Stomach (tissue), 9 donors: ENCODE data around the gene DCDC1. TPM values are rescaled to one million over a fixed set of nuclear protein-coding genes. Genes with fewer than 3 reads are reported as not detected.

Experiments
- DNase-seq, 2 donors: peaks; one replicate each; pipeline versions ENCODE4 v3.0.0 to v3.0.0-alpha.2; 2013 to 2019
- H3K27ac ChIP-seq, 5 donors: fragments of 200-600 bp in 4 of 5; sonication (generic) in 4 of 5; one replicate each; pipeline ENCODE4 v1.5.1; 2013 to 2019; ENCODE audit warnings: mild to moderate bottlenecking in 1 of 5, moderate library complexity in 1 of 5
- H3K27me3 ChIP-seq, 3 donors: fragments of 200-600 bp; sonication (generic); one replicate each; pipeline ENCODE4 v1.5.1; 2017 to 2019; ENCODE audit warnings: mixed run types in 1 of 3
- H3K36me3 ChIP-seq, 4 donors: fragments of 200-600 bp; sonication (generic); 1 replicate in 3 of 4; 2 replicates in 1 of 4; pipeline ENCODE4 v1.5.1; 2016 to 2019
- H3K4me1 ChIP-seq, 4 donors: fragments of 200-600 bp; sonication (generic); one replicate each; pipeline ENCODE4 v1.5.1; 2016 to 2019
- H3K4me3 ChIP-seq, 4 donors: fragments of 200-600 bp; sonication (generic) in 3 of 4; one replicate each; pipeline ENCODE4 v1.5.1; 2016 to 2019; ENCODE audit warnings: mild to moderate bottlenecking in 1 of 4
- H3K9me3 ChIP-seq, 4 donors: fragments of 200-600 bp; sonication (generic); one replicate each; pipeline ENCODE4 v1.5.1; 2016 to 2019
- CTCF ChIP-seq, 7 experiments: fragments of 450-650 bp in 4 of 7; fragments of 200-600 bp in 3 of 7; sonication (generic) in 3 of 7; IDR thresholded peaks; one replicate each; pipeline ENCODE4 v1.5.1; 2016 to 2019; ENCODE audit warnings: antibody characterized with exemption in 7 of 7, control low read depth in 2 of 7, mild to moderate bottlenecking in 1 of 7
- EP300 ChIP-seq: sonication (generic); formaldehyde crosslinking; IDR thresholded peaks from one replicate; pipeline ENCODE4 v1.6.1; 2017; ENCODE audit warnings: antibody characterized with exemption
- POLR2A ChIP-seq, 4 donors: fragments of 450-650 bp; IDR thresholded peaks; one replicate each; pipeline ENCODE4 v1.6.1; 2016; ENCODE audit warnings: antibody characterized with exemption in 4 of 4, control low read depth in 2 of 4, mild to moderate bottlenecking in 1 of 4, moderate library complexity in 1 of 4
- POLR2AphosphoS5 ChIP-seq, 3 donors: sonication (generic); formaldehyde crosslinking; IDR thresholded peaks; one replicate each; pipeline ENCODE4 v1.6.1; 2016; ENCODE audit warnings: antibody characterized with exemption in 3 of 3
- WGBS, 5 donors: extraction: QIAGEN DNeasy Blood & Tissue Kit in 3 of 5; methylation state at CpG; one replicate each; pipeline versions ENCODE4 v1.1.5 to v1.1.7; 2013 to 2018; 5-methylcytosine and 5-hydroxymethylcytosine counted together
- intact Hi-C: fragments of 100-400 bp; cut with DNase I; formaldehyde crosslinking; loops from one replicate; pipeline ENCODE4 v1.15.1; 2023; ENCODE audit warnings: low total_unique reads
- polyA plus RNA-seq, 3 donors: library from polyadenylated mRNA; stranded (reverse); fragments of 200-250 nt; gene quantifications; one replicate each; pipeline ENCODE4 v1.2.3, GENCODE V29; 2013
- total RNA-seq, 5 donors: library from RNA; depleted of rRNA; stranded (reverse); fragments of >200 nt; gene quantifications; one replicate each; pipeline versions ENCODE4 v1.1.0 to v1.2.3, GENCODE V29; 2014 to 2016
- donor health status: healthy with polysubstance abuse.
- donor health status: Bipolar disorder and iron deficiency.
- donor health status: healthy.

The DCDC1 gene
- total and polyA plus RNA-seq, 8 donors = 0.45 to 0.55 TPM; not detected in 6

- Histone ChIP-seq H3K4me3 (no peak overlapping the region), H3K4me1 (no peaks in the 10 kb centered on the region), H3K36me3 (no peaks in the 10 kb centered on the region), H3K9me3 (no peaks in the 10 kb centered on the region), H3K27me3 (no peaks in the 10 kb centered on the region), H3K27ac (no peak overlapping the region)
- intact Hi-C loops = loop anchor here (5.0 kb wide), 1 partner anchor 401 kb away; the partner anchor contains the start of gene MPPED2
- TF ChIP-seq POLR2A (IDR thresholded peaks at IDR 0.05) = no peak
- TF ChIP-seq CTCF (IDR thresholded peaks at IDR 0.05) = no peak
- no peak for TF ChIP-seq POLR2AphosphoS5 (IDR thresholded peaks at IDR 0.05)
- no peak for TF ChIP-seq EP300
- no peak for DNase-seq
Observed at GRCh38 chr11:30987819-30988218, 381.7 kb downstream of the DCDC1 start.

GRCh38 chr11:30985536-30985935 is 384.0 kb downstream of the DCDC1 start:
- intact Hi-C loops = loop anchor here (5.0 kb wide), 1 partner anchor 398 kb away; the partner anchor contains the start of gene MPPED2
- Histone ChIP-seq H3K36me3 (no peaks in the 10 kb centered on the region), H3K27me3 (no peaks in the 10 kb centered on the region), H3K4me1 (no peaks in the 10 kb centered on the region), H3K9me3 (no peaks in the 10 kb centered on the region), H3K27ac (no peak overlapping the region), H3K4me3 (no peak overlapping the region)
- no peak for DNase-seq
- TF ChIP-seq EP300 (no peak), CTCF (IDR thresholded peaks at IDR 0.05) (no peak), POLR2A (IDR thresholded peaks at IDR 0.05) (no peak), POLR2AphosphoS5 (IDR thresholded peaks at IDR 0.05) (no peak)

- no peak overlapping the region for H3K27ac ChIP-seq
- WGBS, 5 donors = 55 to 73% (median 65%) methylated on average over 3 of the region's 3 CpGs
- intact Hi-C loops = loop anchor here (5.0 kb wide), 1 partner anchor 398 kb away; the partner anchor contains the start of gene MPPED2
Observed at GRCh38 chr11:30984827-30985226, 384.7 kb downstream of the DCDC1 start.

GRCh38 chr11:30984442-30984816 is 385.1 kb downstream of the DCDC1 start:
- no peak for DNase-seq
- intact Hi-C loops = no loop called here
- H3K27me3 ChIP-seq = no peaks in the 10 kb centered on the region
- no peaks in the 10 kb centered on the region for H3K4me1 ChIP-seq
- 31 to 54% (median 49%) methylated on average over 4 of the region's 4 CpGs for WGBS, 5 donors
- H3K4me3 ChIP-seq = no peak overlapping the region
- no peak overlapping the region for H3K27ac ChIP-seq
- no peaks in the 10 kb centered on the region for H3K36me3 ChIP-seq
- H3K9me3 ChIP-seq = no peaks in the 10 kb centered on the region
- TF ChIP-seq CTCF (IDR thresholded peaks at IDR 0.05) (no peak), POLR2AphosphoS5 (IDR thresholded peaks at IDR 0.05) (no peak), POLR2A (IDR thresholded peaks at IDR 0.05) (no peak), EP300 (no peak)

More at GRCh38 chr11:30984827-30985226, 384.7 kb downstream of the DCDC1 start:
- Histone ChIP-seq H3K27me3 (no peaks in the 10 kb centered on the region), H3K36me3 (no peaks in the 10 kb centered on the region), H3K4me1 (no peaks in the 10 kb centered on the region), H3K4me3 (no peak overlapping the region), H3K9me3 (no peaks in the 10 kb centered on the region)
- DNase-seq = no peak
- TF ChIP-seq CTCF (IDR thresholded peaks at IDR 0.05) (no peak), EP300 (no peak), POLR2AphosphoS5 (IDR thresholded peaks at IDR 0.05) (no peak), POLR2A (IDR thresholded peaks at IDR 0.05) (no peak)
